ENCODE data around the gene ZC3H7A.

Gene ZC3H7A

GRCh38 chr16:11759163-11759834 lies 37.8 kb downstream of the ZC3H7A start:
- H3K4me3 ChIP-seq (ENCODE audit: low read depth in 1 of 2, low read length in 2 of 2): no peak overlapping the region
- no peaks in the 10 kb centered on the region for H3K4me1 ChIP-seq (ENCODE audit: insufficient read depth, low read length)
- H3K9me3 ChIP-seq (ENCODE audit: low read length): no peaks in the 10 kb centered on the region
- no peaks in the 10 kb centered on the region for H3K27me3 ChIP-seq (ENCODE audit: control insufficient read depth in 1 of 2, insufficient read depth in 2 of 2, low read length in 2 of 2)
- H3K9ac ChIP-seq (ENCODE audit: low read length): no peak overlapping the region
- H3K27ac ChIP-seq (ENCODE audit: low read depth, low read length): no peak overlapping the region
- H3K36me3 ChIP-seq (ENCODE audit: insufficient read depth, low read length): peaks cover 65% of the 10 kb centered on the region

- H3K27me3 ChIP-seq (ENCODE audit: control insufficient read depth in 1 of 2, insufficient read depth in 2 of 2, low read length in 2 of 2): no peaks in the 10 kb centered on the region
- no peak overlapping the region for H3K27ac ChIP-seq (ENCODE audit: low read depth, low read length)
- no peak overlapping the region for H3K9ac ChIP-seq (ENCODE audit: low read length)
- H3K4me3 ChIP-seq (ENCODE audit: low read depth in 1 of 2, low read length in 2 of 2): no peak overlapping the region
- H3K36me3 ChIP-seq (ENCODE audit: insufficient read depth, low read length): peaks cover 71% of the 10 kb centered on the region
- no peaks in the 10 kb centered on the region for H3K9me3 ChIP-seq (ENCODE audit: low read length)
- H3K4me1 ChIP-seq (ENCODE audit: insufficient read depth, low read length): no peaks in the 10 kb centered on the region
These were observed 39.1 kb downstream of the ZC3H7A start for GRCh38 chr16:11757671-11758545.

DNA sequence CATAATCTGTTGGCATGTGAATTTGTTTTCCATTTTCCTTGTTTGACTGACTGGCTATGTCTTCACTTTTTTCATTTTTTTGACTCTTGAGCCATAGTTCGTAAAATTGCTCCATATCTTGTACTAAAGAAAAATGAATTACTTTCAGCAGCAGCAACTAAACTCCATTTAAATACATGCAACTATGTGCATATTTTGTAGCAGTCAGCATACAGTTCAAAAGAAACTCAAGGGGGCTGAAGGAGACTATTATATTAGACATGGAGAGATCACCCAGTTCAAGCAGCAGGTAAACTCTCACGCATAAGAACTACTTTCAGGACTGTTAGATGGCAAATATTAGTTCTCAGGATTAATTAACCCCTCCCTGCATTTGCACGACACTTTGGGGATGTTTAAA lies 40.8 kb downstream of the ZC3H7A start:
- no peak overlapping the region for H3K4me3 ChIP-seq (ENCODE audit: low read depth in 1 of 2, low read length in 2 of 2)
- no peaks in the 10 kb centered on the region for H3K27me3 ChIP-seq (ENCODE audit: control insufficient read depth in 1 of 2, insufficient read depth in 2 of 2, low read length in 2 of 2)
- H3K36me3 ChIP-seq (ENCODE audit: insufficient read depth, low read length): peaks cover 71% of the 10 kb centered on the region
- H3K9ac ChIP-seq (ENCODE audit: low read length): no peak overlapping the region
- H3K4me1 ChIP-seq (ENCODE audit: insufficient read depth, low read length): no peaks in the 10 kb centered on the region
- H3K9me3 ChIP-seq (ENCODE audit: low read length): no peaks in the 10 kb centered on the region
- no peak overlapping the region for H3K27ac ChIP-seq (ENCODE audit: low read depth, low read length)

DNA sequence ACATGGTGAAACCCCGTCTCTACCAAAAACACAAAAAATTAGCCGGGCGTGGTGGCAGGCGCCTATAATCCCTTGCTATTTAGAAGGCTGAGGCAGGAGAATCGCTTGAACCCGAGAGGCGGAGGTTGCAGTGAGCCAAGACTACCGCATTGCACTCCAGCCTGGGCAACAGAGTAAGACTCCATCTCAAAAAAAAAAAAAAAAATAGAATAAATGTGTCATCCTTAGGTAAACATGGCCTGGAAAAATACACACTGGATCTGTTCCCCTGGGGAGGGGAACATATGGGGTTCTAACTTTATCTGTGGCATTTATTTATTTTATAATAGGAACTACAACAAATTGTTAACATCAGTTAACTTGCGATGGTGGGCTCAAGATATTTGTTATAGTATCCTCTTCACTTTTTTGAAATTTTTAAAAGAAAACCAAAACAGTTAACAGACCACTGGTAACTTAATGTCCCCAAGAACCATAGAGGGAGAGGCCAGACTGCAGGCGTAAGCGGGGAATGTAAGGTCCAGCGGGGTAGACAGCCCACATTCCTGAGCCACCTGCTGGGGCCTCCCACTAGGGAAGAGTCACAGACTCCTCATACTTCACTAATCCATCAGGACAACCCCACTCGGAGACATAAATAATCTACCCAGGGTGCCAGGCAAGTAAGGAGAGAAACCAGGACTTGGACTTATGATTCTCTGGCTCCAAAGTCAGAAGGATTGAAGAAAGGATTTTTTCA lies 41.9 kb downstream of the ZC3H7A start:
- no peaks in the 10 kb centered on the region for H3K4me1 ChIP-seq (ENCODE audit: insufficient read depth, low read length)
- H3K9ac ChIP-seq (ENCODE audit: low read length): no peak overlapping the region
- no peaks in the 10 kb centered on the region for H3K27me3 ChIP-seq (ENCODE audit: control insufficient read depth in 1 of 2, insufficient read depth in 2 of 2, low read length in 2 of 2)
- H3K9me3 ChIP-seq (ENCODE audit: low read length): no peaks in the 10 kb centered on the region
- peaks cover 72% of the 10 kb centered on the region for H3K36me3 ChIP-seq (ENCODE audit: insufficient read depth, low read length)
- H3K4me3 ChIP-seq (ENCODE audit: low read depth in 1 of 2, low read length in 2 of 2): no peak overlapping the region
- H3K27ac ChIP-seq (ENCODE audit: low read depth, low read length): no peak overlapping the region

DNA sequence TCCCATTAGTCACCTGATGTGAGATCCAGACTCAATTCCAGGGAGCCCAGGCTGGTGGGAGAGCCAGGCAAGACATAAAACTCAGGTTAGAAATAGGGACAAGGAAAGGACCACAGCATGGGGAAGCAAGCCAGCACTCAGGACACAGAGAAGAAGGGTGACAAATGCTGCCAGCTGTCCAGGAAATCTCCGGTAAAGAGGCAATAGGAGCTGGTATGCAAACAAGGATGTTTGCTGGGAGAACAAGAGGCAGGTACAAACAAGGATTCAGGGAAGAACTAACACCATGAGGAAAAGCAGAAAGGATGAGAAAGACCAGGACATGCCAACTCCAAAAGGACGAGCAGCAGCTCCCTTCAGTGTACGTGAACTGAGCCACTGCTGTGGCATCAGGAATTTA lies 44.2 kb downstream of the ZC3H7A start:
- Histone ChIP-seq H3K36me3 (ENCODE audit: insufficient read depth, low read length) (peaks cover 67% of the 10 kb centered on the region), H3K9ac (ENCODE audit: low read length) (no peak overlapping the region), H3K27ac (ENCODE audit: low read depth, low read length) (no peak overlapping the region), H3K4me3 (ENCODE audit: low read depth in 1 of 2, low read length in 2 of 2) (no peak overlapping the region), H3K27me3 (ENCODE audit: control insufficient read depth in 1 of 2, insufficient read depth in 2 of 2, low read length in 2 of 2) (no peaks in the 10 kb centered on the region), H3K9me3 (ENCODE audit: low read length) (no peaks in the 10 kb centered on the region), H3K4me1 (ENCODE audit: insufficient read depth, low read length) (no peaks in the 10 kb centered on the region)

DNA sequence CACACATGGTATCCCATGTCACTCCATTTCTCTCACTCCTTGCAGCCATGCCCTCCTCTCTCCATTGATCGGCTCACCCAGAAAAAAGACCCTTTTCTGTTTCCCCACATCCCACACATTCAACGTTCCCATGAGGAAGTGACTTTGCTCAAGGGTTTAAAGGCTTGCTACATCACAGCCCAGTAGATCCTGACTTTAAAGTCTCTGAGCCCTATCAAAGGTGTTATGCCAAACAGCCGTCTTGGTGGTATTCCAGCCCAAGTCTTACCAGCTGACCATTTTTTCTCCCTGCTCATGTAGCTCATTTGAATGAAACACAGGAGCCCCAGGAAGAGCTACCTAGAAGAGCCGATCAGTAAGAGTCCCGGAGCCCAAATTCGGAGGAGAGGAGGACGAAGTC lies 47.0 kb downstream of the ZC3H7A start:
- Histone ChIP-seq H3K27me3 (ENCODE audit: control insufficient read depth in 1 of 2, insufficient read depth in 2 of 2, low read length in 2 of 2) (no peaks in the 10 kb centered on the region), H3K9ac (ENCODE audit: low read length) (no peak overlapping the region), H3K4me1 (ENCODE audit: insufficient read depth, low read length) (no peaks in the 10 kb centered on the region), H3K27ac (ENCODE audit: low read depth, low read length) (no peak overlapping the region), H3K9me3 (ENCODE audit: low read length) (no peaks in the 10 kb centered on the region), H3K4me3 (ENCODE audit: low read depth in 1 of 2, low read length in 2 of 2) (no peak overlapping the region), H3K36me3 (ENCODE audit: insufficient read depth, low read length) (peaks cover 50% of the 10 kb centered on the region)

GRCh38 chr16:11748404-11749254 lies 48.4 kb downstream of the ZC3H7A start:
- Histone ChIP-seq H3K9ac (ENCODE audit: low read length) (no peak overlapping the region), H3K36me3 (ENCODE audit: insufficient read depth, low read length) (peaks cover 43% of the 10 kb centered on the region), H3K9me3 (ENCODE audit: low read length) (no peaks in the 10 kb centered on the region), H3K4me1 (ENCODE audit: insufficient read depth, low read length) (peaks cover 4% of the 10 kb centered on the region), H3K27me3 (ENCODE audit: control insufficient read depth in 1 of 2, insufficient read depth in 2 of 2, low read length in 2 of 2) (no peaks in the 10 kb centered on the region), H3K27ac (ENCODE audit: low read depth, low read length) (no peak overlapping the region), H3K4me3 (ENCODE audit: low read depth in 1 of 2, low read length in 2 of 2) (no peak overlapping the region)

GRCh38 chr16:11747949-11748403 lies 49.1 kb downstream of the ZC3H7A start:
- no peak overlapping the region for H3K9ac ChIP-seq (ENCODE audit: low read length)
- H3K27ac ChIP-seq (ENCODE audit: low read depth, low read length): no peak overlapping the region
- H3K4me1 ChIP-seq (ENCODE audit: insufficient read depth, low read length): peaks cover 8% of the 10 kb centered on the region
- H3K36me3 ChIP-seq (ENCODE audit: insufficient read depth, low read length): peaks cover 37% of the 10 kb centered on the region
- no peaks in the 10 kb centered on the region for H3K9me3 ChIP-seq (ENCODE audit: low read length)
- no peak overlapping the region for H3K4me3 ChIP-seq (ENCODE audit: low read depth in 1 of 2, low read length in 2 of 2)
- no peaks in the 10 kb centered on the region for H3K27me3 ChIP-seq (ENCODE audit: control insufficient read depth in 1 of 2, insufficient read depth in 2 of 2, low read length in 2 of 2)

GRCh38 chr16:11744075-11744470 lies 53.0 kb downstream of the ZC3H7A start:
- Histone ChIP-seq H3K9ac (ENCODE audit: low read length) (no peak overlapping the region), H3K36me3 (ENCODE audit: insufficient read depth, low read length) (peaks cover 8% of the 10 kb centered on the region), H3K27ac (ENCODE audit: low read depth, low read length) (peak overlapping the region; percentile 87), H3K4me1 (ENCODE audit: insufficient read depth, low read length) (peaks cover 29% of the 10 kb centered on the region), H3K4me3 (ENCODE audit: low read depth in 1 of 2, low read length in 2 of 2) (no peak overlapping the region), H3K9me3 (ENCODE audit: low read length) (no peaks in the 10 kb centered on the region), H3K27me3 (ENCODE audit: control insufficient read depth in 1 of 2, insufficient read depth in 2 of 2, low read length in 2 of 2) (no peaks in the 10 kb centered on the region)

GRCh38 chr16:11743308-11744074 lies 53.6 kb downstream of the ZC3H7A start:
- peaks cover 31% of the 10 kb centered on the region for H3K4me1 ChIP-seq (ENCODE audit: insufficient read depth, low read length)
- H3K4me3 ChIP-seq (ENCODE audit: low read depth in 1 of 2, low read length in 2 of 2): peak overlapping the region; percentile 38 to 60
- H3K9me3 ChIP-seq (ENCODE audit: low read length): no peaks in the 10 kb centered on the region
- peak overlapping the region; percentile 87 for H3K27ac ChIP-seq (ENCODE audit: low read depth, low read length)
- H3K36me3 ChIP-seq (ENCODE audit: insufficient read depth, low read length): peaks cover 6% of the 10 kb centered on the region
- no peaks in the 10 kb centered on the region for H3K27me3 ChIP-seq (ENCODE audit: control insufficient read depth in 1 of 2, insufficient read depth in 2 of 2, low read length in 2 of 2)
- H3K9ac ChIP-seq (ENCODE audit: low read length): peak overlapping the region; percentile 39
